Nephron progenitor cell (in vitro differentiated cells): ENCODE data around the gene AICDA.
"Not testable (repeated sequence)": the region's sequence is repeated elsewhere in the genome, so short reads cannot be mapped to it uniquely, and the experiment has no call there.

ENCODE experiments used
- DNase-seq: peaks from one replicate; pipeline ENCODE4 v3.0.0; 2021
- H3K27ac Mint-ChIP-seq: 2 replicates; pipeline ENCODE4 v1.8.0; 2021; ENCODE audit warnings: mild to moderate bottlenecking, moderate library complexity, mixed read lengths
- H3K27me3 Mint-ChIP-seq: 2 replicates; pipeline ENCODE4 v1.8.0; 2021; ENCODE audit warnings: mild to moderate bottlenecking, low read depth, mixed read lengths; ENCODE audit not compliant: poor library complexity
- H3K36me3 Mint-ChIP-seq: 2 replicates; pipeline ENCODE4 v1.8.0; 2021; ENCODE audit warnings: low read depth, mixed read lengths
- H3K4me1 Mint-ChIP-seq: 2 replicates; pipeline ENCODE4 v1.8.0; 2021; ENCODE audit warnings: mixed read lengths
- H3K4me3 Mint-ChIP-seq: 2 replicates; pipeline ENCODE4 v1.8.0; 2021; ENCODE audit warnings: mild to moderate bottlenecking, moderate library complexity, mixed read lengths
- H3K9me3 Mint-ChIP-seq: 2 replicates; pipeline ENCODE4 v1.8.0; 2021; ENCODE audit warnings: mild to moderate bottlenecking, moderate library complexity, mixed read lengths
- CTCF ChIP-seq: fragments of 200-600 bp; sonication (generic); IDR thresholded peaks from 2 replicates; pipeline ENCODE4 v1.5.0; 2021; ENCODE audit warnings: antibody characterized with exemption

Gene AICDA

GRCh38 chr12:8589679-8590078 is 23.0 kb downstream of the AICDA start:
- DNase-seq: no peak
- H3K27me3 Mint-ChIP-seq: peaks cover 3% of the 10 kb centered on the region
- H3K36me3 Mint-ChIP-seq: no peaks in the 10 kb centered on the region
- no peak overlapping the region for H3K4me3 Mint-ChIP-seq
- H3K4me1 Mint-ChIP-seq: peaks cover 5% of the 10 kb centered on the region
- no peak overlapping the region for H3K27ac Mint-ChIP-seq
- TF ChIP-seq CTCF: no peak
- H3K9me3 Mint-ChIP-seq: no peaks in the 10 kb centered on the region

- not testable (repeated sequence) for H3K9me3 Mint-ChIP-seq, DNase-seq, H3K27ac Mint-ChIP-seq, H3K27me3 Mint-ChIP-seq, H3K4me3 Mint-ChIP-seq, H3K36me3 Mint-ChIP-seq
- H3K4me1 Mint-ChIP-seq: peaks cover 22% of the 10 kb centered on the region
Measured at GRCh38 chr12:8584478-8584877, 28.2 kb downstream of the AICDA start.

GRCh38 chr12:8584004-8584403 is 28.7 kb downstream of the AICDA start:
- Mint-ChIP-seq H3K4me3 (no peak overlapping the region), H3K36me3 (no peaks in the 10 kb centered on the region)

GRCh38 chr12:8581098-8581784 is 31.4 kb downstream of the AICDA start:
- Mint-ChIP-seq H3K4me3 (no peak overlapping the region), H3K9me3 (no peaks in the 10 kb centered on the region), H3K4me1 (peaks cover 27% of the 10 kb centered on the region), H3K27me3 (no peaks in the 10 kb centered on the region), H3K36me3 (no peaks in the 10 kb centered on the region), H3K27ac (no peak overlapping the region)
- DNase-seq: no peak
- no peak for TF ChIP-seq CTCF

More at GRCh38 chr12:8584004-8584403, 28.7 kb downstream of the AICDA start:
- Mint-ChIP-seq H3K9me3 (no peaks in the 10 kb centered on the region), H3K4me1 (peaks cover 27% of the 10 kb centered on the region), H3K27ac (no peak overlapping the region), H3K27me3 (no peaks in the 10 kb centered on the region)
- no peak for DNase-seq
- no peak for TF ChIP-seq CTCF

GRCh38 chr12:8577879-8578278 is 34.8 kb downstream of the AICDA start:
- Mint-ChIP-seq H3K27me3 (peaks cover 4% of the 10 kb centered on the region), H3K36me3 (no peaks in the 10 kb centered on the region), H3K4me1 (peaks cover 17% of the 10 kb centered on the region), H3K9me3 (no peaks in the 10 kb centered on the region), H3K4me3 (no peak overlapping the region), H3K27ac (no peak overlapping the region)
- no peak for DNase-seq
- TF ChIP-seq CTCF: no peak

GRCh38 chr12:8572507-8572906 is 40.2 kb downstream of the AICDA start:
- TF ChIP-seq CTCF: no peak
- Mint-ChIP-seq H3K27ac (no peak overlapping the region), H3K36me3 (no peaks in the 10 kb centered on the region), H3K4me3 (no peak overlapping the region), H3K9me3 (no peaks in the 10 kb centered on the region), H3K27me3 (peaks cover 4% of the 10 kb centered on the region), H3K4me1 (no peaks in the 10 kb centered on the region)
- DNase-seq: no peak
